Liver (tissue), 3 donors: ENCODE measurements around the gene PDE10A.

Source experiments
- TAF1 ChIP-seq: conservative IDR thresholded peaks from 2 replicates; pipeline ENCODE4 v1.6.1; 2016; ENCODE audit warnings: antibody characterized with exemption, mild to moderate bottlenecking
- TF ChIP-seq, protein P1 (sequence below): fragments of 150-350 bp; IDR thresholded peaks from 2 replicates; pipeline ENCODE4 v1.5.1; 2017; ENCODE audit warnings: improper control_type of control experiment, low read depth, low read length; ENCODE audit not compliant: missing input control
- donor health status: healthy.
- donor health status: healthy.

DNA sequence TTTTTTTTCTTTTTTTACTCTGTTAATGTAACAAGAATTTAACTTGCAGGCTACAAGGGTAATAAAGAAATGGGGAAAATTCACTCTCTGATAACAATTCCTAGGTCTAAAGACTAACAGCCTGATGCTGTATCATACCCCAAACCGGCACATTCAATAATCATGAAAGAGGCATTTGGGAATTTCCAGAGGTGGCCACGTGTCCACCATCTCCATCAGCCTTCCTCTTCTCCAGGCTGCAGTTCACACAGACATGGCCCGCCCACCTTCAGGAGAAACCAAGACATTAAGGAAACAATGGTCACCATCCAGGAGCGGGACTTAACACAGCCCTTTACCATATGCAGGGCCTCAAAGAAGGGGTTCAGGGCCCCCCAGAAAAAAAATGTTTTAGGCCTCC lies 44.8 kb downstream of the PDE10A start:
- TF ChIP-seq, protein P1, sequence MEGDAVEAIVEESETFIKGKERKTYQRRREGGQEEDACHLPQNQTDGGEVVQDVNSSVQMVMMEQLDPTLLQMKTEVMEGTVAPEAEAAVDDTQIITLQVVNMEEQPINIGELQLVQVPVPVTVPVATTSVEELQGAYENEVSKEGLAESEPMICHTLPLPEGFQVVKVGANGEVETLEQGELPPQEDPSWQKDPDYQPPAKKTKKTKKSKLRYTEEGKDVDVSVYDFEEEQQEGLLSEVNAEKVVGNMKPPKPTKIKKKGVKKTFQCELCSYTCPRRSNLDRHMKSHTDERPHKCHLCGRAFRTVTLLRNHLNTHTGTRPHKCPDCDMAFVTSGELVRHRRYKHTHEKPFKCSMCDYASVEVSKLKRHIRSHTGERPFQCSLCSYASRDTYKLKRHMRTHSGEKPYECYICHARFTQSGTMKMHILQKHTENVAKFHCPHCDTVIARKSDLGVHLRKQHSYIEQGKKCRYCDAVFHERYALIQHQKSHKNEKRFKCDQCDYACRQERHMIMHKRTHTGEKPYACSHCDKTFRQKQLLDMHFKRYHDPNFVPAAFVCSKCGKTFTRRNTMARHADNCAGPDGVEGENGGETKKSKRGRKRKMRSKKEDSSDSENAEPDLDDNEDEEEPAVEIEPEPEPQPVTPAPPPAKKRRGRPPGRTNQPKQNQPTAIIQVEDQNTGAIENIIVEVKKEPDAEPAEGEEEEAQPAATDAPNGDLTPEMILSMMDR, result no peak
- TF ChIP-seq TAF1, result no peak
